HUES6 (cell line): Measurements from ENCODE around the gene PRDM16.

Experiments
- H3K27ac ChIP-seq: 2 replicates; pipeline ENCODE4 v1.7.0; 2013; ENCODE audit warnings: low read depth, mild to moderate bottlenecking, low read length, inconsistent platforms
- H3K27me3 ChIP-seq: 2 replicates; pipeline ENCODE4 v1.6.1; 2013; ENCODE audit warnings: low read length; ENCODE audit not compliant: control insufficient read depth, insufficient read depth
- H3K36me3 ChIP-seq: 2 replicates; pipeline ENCODE4 v1.6.1; 2013; ENCODE audit warnings: low read length; ENCODE audit not compliant: control insufficient read depth, insufficient read depth
- H3K4me1 ChIP-seq: 2 replicates; pipeline ENCODE4 v1.6.1; 2013; ENCODE audit warnings: low read length; ENCODE audit not compliant: control insufficient read depth, insufficient read depth
- H3K4me3 ChIP-seq: 2 replicates; pipeline ENCODE4 v1.5.1; 2013; ENCODE audit warnings: low read depth, low read length
- H3K9ac ChIP-seq: one replicate; pipeline ENCODE4 v1.6.1; 2013; ENCODE audit warnings: mild to moderate bottlenecking, low read length
- H3K9me3 ChIP-seq: 2 replicates; pipeline ENCODE4 v1.6.1; 2013; ENCODE audit warnings: low read depth, low read length; ENCODE audit not compliant: control insufficient read depth, insufficient read depth

PRDM16 gene

GRCh38 chr1:3368711-3369445 lies 299.9 kb downstream of the PRDM16 start:
- no peaks in the 10 kb centered on the region for H3K9me3 ChIP-seq
- no peak overlapping the region for H3K9ac ChIP-seq
- H3K4me3 ChIP-seq, result no peak overlapping the region
- H3K4me1 ChIP-seq, result peaks cover 16% of the 10 kb centered on the region
- H3K27me3 ChIP-seq, result no peaks in the 10 kb centered on the region; the same call in 1 of the 2 replicates
- no peaks in the 10 kb centered on the region for H3K36me3 ChIP-seq
- H3K27ac ChIP-seq, result no peak overlapping the region

GRCh38 chr1:3369446-3370076 lies 300.6 kb downstream of the PRDM16 start:
- H3K27me3 ChIP-seq, result no peaks in the 10 kb centered on the region
- H3K27ac ChIP-seq, result no peak overlapping the region
- peaks cover 16% of the 10 kb centered on the region for H3K4me1 ChIP-seq
- H3K9me3 ChIP-seq, result no peaks in the 10 kb centered on the region
- no peak overlapping the region for H3K4me3 ChIP-seq
- no peak overlapping the region for H3K9ac ChIP-seq
- H3K36me3 ChIP-seq, result no peaks in the 10 kb centered on the region

- peaks cover 13% of the 10 kb centered on the region for H3K4me1 ChIP-seq
- no peak overlapping the region for H3K27ac ChIP-seq
- no peak overlapping the region for H3K9ac ChIP-seq
- no peaks in the 10 kb centered on the region for H3K36me3 ChIP-seq
- H3K27me3 ChIP-seq, result no peaks in the 10 kb centered on the region; the same call in 1 of the 2 replicates
- H3K4me3 ChIP-seq, result no peak overlapping the region
- no peaks in the 10 kb centered on the region for H3K9me3 ChIP-seq
Measured at GRCh38 chr1:3370856-3371703, 302.1 kb downstream of the PRDM16 start.

GRCh38 chr1:3372317-3372716 lies 303.3 kb downstream of the PRDM16 start:
- no peak overlapping the region for H3K27ac ChIP-seq
- peaks cover 13% of the 10 kb centered on the region for H3K4me1 ChIP-seq
- H3K9ac ChIP-seq, result no peak overlapping the region
- no peaks in the 10 kb centered on the region for H3K9me3 ChIP-seq
- no peaks in the 10 kb centered on the region; the same call in 1 of the 2 replicates for H3K27me3 ChIP-seq
- H3K4me3 ChIP-seq, result no peak overlapping the region
- no peaks in the 10 kb centered on the region for H3K36me3 ChIP-seq

GRCh38 chr1:3373175-3373574 lies 304.2 kb downstream of the PRDM16 start:
- H3K4me1 ChIP-seq, result peaks cover 13% of the 10 kb centered on the region
- H3K4me3 ChIP-seq, result no peak overlapping the region
- H3K27ac ChIP-seq, result no peak overlapping the region
- H3K36me3 ChIP-seq, result no peaks in the 10 kb centered on the region
- no peak overlapping the region for H3K9ac ChIP-seq
- H3K27me3 ChIP-seq, result no peaks in the 10 kb centered on the region; the same call in 1 of the 2 replicates
- H3K9me3 ChIP-seq, result no peaks in the 10 kb centered on the region

- Histone ChIP-seq H3K9ac (no peak overlapping the region), H3K36me3 (no peaks in the 10 kb centered on the region), H3K27me3 (no peaks in the 10 kb centered on the region; the same call in 1 of the 2 replicates), H3K4me1 (peaks cover 11% of the 10 kb centered on the region), H3K27ac (no peak overlapping the region), H3K4me3 (no peak overlapping the region), H3K9me3 (no peaks in the 10 kb centered on the region)
Measured at GRCh38 chr1:3373700-3374405, 304.9 kb downstream of the PRDM16 start.

- Histone ChIP-seq H3K27ac (no peak overlapping the region), H3K4me3 (no peak overlapping the region), H3K9ac (no peak overlapping the region), H3K4me1 (no peaks in the 10 kb centered on the region), H3K36me3 (no peaks in the 10 kb centered on the region), H3K9me3 (no peaks in the 10 kb centered on the region), H3K27me3 (no peaks in the 10 kb centered on the region; the same call in 1 of the 2 replicates)
Measured at GRCh38 chr1:3375245-3375644, 306.2 kb downstream of the PRDM16 start.

- no peak overlapping the region for H3K4me3 ChIP-seq
- no peaks in the 10 kb centered on the region; the same call in 1 of the 2 replicates for H3K27me3 ChIP-seq
- H3K9me3 ChIP-seq, result no peaks in the 10 kb centered on the region
- no peaks in the 10 kb centered on the region for H3K4me1 ChIP-seq
- H3K27ac ChIP-seq, result no peak overlapping the region
- H3K9ac ChIP-seq, result no peak overlapping the region
- no peaks in the 10 kb centered on the region for H3K36me3 ChIP-seq
Measured at GRCh38 chr1:3377166-3377565, 308.2 kb downstream of the PRDM16 start.

- H3K27ac ChIP-seq, result no peak overlapping the region
- no peak overlapping the region for H3K9ac ChIP-seq
- no peaks in the 10 kb centered on the region for H3K9me3 ChIP-seq
- no peaks in the 10 kb centered on the region for H3K36me3 ChIP-seq
- no peaks in the 10 kb centered on the region for H3K4me1 ChIP-seq
- H3K27me3 ChIP-seq, result no peaks in the 10 kb centered on the region; the same call in 1 of the 2 replicates
- H3K4me3 ChIP-seq, result no peak overlapping the region
Measured at GRCh38 chr1:3377604-3378279, 308.7 kb downstream of the PRDM16 start.
